Middle frontal gyrus (tissue), 1 donor: Measurements from ENCODE around the gene SCUBE3.

ENCODE experiments used
- DNase-seq: peaks from one replicate; pipeline ENCODE4 v3.0.0-alpha.2; 2015; ENCODE audit warnings: low spot score; ENCODE audit errors: extremely low spot score

SCUBE3 gene

GRCh38 chr6:35181308-35181932 is 32.3 kb upstream of the SCUBE3 start:
- DNase-seq = no peak

DNA sequence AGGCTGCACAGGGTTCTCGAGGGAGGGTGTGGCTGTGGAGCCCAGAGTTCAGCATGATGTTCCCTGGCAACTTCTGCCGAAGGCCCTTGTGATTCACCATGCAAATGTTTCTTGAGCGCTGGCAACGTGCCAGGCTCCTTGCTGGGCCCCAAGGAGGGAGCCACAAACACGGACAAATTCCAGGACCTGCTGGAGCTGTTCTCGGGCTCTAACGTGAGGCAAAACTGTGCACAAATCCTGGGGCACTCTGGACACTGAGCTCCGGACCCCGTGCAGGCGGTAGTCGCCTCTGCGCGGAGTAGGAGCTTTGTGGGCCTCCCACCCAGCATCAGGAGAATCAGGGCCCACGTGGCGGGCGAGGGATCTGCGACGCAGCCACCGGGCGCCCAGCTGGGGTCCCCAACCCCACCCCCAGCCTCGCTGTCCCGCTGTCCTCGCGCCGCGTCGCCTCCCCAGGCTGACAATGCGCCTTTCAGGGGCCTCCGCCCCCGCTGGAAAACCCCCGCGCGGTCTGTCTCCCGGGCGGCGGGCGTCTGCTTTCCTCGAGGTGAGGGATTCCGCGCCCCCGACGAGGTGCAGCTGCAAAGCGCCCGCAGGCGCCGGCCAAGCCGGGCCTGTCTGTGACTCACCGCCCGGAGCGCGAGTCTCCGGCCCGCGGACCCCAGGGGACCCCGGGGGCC is 31.7 kb upstream of the SCUBE3 start:
- no peak for DNase-seq

DNA sequence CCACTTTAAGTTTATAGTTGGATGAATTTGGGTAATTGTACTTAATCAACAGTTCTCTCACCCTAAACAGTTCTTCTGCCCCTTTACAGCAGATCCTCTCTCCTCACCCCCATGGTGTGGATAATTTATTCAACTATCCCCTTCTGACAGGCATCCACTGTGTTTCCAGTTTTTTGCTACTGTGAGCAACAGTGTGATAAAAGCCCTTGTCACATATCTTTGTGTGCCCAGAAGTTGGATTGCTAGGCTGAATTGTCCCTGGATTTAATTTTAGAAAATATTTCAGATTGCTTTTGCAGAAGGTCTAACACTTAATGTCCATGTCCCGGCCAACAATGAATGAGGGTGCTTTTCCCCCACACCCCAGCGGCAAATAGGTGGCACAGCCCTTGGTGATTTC is 30.5 kb upstream of the SCUBE3 start:
- DNase-seq = no peak

DNA sequence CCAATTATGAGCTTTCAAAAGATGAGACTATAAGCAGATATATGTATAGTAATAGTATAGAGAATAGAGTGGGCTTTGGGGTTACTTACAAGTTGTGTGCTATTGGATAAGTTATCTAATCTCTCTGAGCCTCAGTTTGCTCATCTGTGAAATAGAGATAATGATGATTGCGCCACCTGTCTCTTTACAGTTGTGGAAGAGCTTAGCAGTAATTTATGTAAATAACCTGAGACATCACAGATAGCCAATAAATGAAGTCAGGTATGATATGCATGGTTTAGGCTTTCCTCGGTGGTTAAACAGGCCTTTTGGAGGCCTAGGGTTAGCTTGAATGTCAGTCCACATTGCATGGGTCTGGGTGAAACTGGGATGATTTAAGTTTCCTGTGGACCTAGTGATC is 29.8 kb upstream of the SCUBE3 start:
- DNase-seq = no peak

GRCh38 chr6:35184580-35185301 is 29.0 kb upstream of the SCUBE3 start:
- no peak for DNase-seq

DNA sequence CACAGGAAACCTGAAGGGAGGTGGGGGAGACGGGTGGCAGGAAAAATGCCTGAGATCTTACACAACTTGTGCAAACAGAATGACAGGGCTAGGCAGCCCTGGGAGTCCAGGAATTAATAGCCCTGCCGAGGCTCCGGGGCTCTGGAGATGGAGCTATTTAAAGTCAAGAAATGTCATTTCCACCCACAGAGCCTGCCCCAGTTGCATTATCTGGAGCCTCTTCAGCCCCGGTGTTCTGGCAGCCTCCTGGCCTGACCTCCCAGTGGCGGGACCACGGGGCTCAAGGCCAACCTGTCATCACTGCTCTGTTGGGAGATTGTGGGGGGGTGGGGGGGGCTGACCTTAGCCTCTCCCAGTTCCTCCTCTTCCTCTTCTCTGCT is 28.5 kb upstream of the SCUBE3 start:
- DNase-seq = no peak

DNA sequence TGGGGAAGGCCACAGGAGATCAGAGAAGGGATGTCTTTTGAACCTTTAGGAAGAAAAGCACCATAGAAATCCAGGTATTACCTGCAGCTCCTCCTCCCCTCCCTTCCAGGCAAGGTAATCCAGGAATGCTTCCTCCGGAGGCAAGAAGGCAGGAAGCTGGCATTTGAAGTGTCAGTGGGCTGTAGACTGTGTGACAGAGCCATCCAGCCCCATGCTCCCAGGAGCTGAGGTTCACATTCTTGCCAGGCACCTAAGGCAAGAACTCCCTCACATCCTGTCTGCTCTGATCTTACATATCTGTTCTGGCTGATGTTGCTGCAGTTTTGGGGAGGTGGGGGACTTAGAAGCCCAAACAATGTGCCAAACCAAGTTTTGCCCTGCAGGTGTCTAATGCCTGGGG is 27.8 kb upstream of the SCUBE3 start:
- no peak for DNase-seq

DNA sequence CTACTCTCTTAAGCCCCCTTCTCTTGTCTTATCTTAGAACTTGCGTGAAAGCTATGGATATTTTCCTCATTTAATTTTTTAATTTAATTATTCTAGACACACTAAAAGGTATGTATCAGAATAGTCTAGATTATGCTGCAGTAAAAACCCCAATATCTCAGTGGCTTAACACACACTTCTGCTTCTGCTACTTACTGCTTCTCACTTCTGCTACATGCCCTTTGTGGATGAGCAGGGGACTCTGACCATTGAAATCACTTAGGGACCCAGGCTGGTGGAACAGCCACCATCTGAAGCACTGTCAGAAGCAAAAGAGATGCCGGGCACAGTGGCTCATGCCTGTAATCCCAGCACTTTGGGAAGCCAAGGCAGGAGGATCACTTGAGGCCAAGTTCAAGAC is 27.2 kb upstream of the SCUBE3 start:
- DNase-seq = no peak

DNA sequence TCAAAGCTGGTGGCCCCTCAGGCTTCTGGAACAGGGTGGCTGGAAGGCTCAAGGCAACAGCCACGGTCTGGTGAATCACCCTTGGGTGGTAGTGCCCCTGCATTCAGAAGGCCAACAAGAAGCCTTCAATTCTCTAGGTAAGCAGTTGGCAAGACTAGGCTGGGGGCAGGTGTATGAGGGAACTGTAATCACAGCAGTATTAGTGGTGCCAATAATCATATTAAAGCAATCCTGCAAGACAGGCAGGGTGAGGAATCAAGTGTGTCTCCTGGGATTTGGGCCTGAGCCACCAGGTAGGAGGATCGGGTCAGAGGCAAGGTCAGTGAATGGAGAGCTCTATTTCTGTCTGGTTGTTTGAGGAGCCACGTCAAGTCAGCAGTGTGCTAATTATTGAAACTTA is 24.9 kb upstream of the SCUBE3 start:
- no peak for DNase-seq

GRCh38 chr6:35190306-35190705 is 23.4 kb upstream of the SCUBE3 start:
- DNase-seq = no peak

- no peak for DNase-seq
Observed at GRCh38 chr6:35191889-35192288, 21.9 kb upstream of the SCUBE3 start.

DNA sequence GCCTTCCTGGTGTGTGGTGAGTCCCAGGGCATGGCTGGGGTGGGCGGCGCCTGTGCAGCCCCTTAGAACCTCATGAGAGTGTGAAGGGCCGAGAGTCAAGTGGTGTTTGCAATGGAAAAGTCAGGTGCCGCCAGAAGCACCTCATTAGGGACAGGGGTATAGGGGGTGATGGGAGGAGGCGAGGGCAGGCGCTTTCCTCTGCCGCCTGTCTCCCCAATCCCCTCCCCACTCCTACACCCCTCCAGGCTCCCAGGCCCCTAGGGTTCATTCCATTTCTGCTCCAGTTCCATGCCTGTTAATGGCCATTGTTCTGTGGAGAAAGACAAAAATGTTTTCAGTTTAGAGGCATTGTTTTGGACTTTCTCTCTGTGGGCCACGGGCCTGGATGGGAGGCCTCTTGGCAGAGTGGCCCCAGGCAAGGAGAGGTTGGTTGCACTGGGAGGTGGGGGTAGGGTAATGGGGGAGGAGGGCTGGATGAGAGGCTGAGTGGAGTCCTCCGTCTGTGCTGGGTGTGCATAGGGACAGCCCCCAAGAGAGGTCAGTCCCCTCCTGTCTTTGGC is 21.4 kb upstream of the SCUBE3 start:
- no peak for DNase-seq

DNA sequence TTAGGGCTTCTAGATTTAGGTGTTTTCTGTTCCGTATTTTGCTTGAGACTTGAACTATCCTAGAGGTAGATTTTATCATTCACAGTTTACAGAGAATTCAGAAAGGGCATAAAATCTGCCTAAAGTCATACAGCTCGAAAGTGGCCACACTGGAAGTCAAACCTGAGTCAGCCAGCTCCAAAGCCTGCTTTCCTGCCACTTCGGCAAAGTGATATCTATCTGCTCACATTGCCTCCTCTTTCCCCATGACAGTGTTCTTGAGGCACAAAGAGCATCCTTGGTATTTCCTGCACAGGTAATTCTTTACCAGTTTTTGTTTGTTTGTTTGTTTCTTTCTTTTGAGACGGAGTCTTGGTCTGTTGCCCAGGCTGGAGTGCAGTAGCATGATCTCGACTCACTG is 19.4 kb upstream of the SCUBE3 start:
- DNase-seq = no peak

GRCh38 chr6:35195120-35195780 is 18.5 kb upstream of the SCUBE3 start:
- DNase-seq = no peak

DNA sequence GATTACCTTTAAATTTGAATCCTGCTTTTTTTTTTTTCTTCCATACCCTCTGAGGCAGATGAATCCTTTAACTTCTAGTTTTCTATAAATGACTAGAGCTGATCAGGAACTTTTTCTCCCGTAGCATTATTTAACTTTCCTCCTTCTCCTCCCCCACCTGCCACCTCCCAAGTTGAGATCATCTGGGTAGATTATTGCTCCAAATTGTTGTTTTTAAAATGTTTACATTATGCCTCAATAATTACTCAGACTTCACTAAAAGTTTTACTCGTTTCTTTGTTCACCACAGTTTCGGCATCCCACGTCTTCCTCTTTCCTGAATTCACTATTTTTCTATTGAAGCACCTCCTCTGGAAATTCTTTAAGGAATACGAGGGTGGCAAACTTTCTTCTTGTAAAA is 16.6 kb upstream of the SCUBE3 start:
- DNase-seq = no peak

- DNase-seq = no peak
Observed at GRCh38 chr6:35199866-35200265, 13.9 kb upstream of the SCUBE3 start.

DNA sequence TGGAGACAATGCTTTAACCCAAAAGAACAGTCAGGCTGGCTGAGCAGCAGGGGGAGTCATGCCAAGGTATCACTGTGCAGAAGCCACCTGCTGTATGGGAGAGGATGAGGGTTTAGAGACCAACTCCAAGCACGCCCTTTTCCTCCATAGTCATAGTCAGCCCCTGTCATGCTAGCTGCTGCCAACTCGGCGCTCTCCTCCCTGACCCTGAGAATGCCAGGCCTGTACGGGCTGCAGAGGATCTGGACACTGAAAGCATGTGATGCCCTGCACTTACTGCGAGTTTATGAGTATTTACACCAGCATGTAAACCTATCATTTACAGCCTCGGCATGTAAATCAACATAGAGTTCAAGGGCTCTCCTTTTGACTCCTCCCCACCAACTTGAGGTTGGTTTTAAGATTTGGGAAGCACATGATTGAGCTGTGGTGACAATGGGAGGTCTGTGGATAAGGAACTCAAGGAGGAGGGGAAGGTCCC is 11.7 kb upstream of the SCUBE3 start:
- no peak for DNase-seq

- DNase-seq = no peak
Observed at GRCh38 chr6:35203152-35203670, 10.5 kb upstream of the SCUBE3 start.

- no peak for DNase-seq
Observed at GRCh38 chr6:35203680-35204079, 10.1 kb upstream of the SCUBE3 start.

- DNase-seq = no peak
Observed at GRCh38 chr6:35206346-35206745, 7.4 kb upstream of the SCUBE3 start.

DNA sequence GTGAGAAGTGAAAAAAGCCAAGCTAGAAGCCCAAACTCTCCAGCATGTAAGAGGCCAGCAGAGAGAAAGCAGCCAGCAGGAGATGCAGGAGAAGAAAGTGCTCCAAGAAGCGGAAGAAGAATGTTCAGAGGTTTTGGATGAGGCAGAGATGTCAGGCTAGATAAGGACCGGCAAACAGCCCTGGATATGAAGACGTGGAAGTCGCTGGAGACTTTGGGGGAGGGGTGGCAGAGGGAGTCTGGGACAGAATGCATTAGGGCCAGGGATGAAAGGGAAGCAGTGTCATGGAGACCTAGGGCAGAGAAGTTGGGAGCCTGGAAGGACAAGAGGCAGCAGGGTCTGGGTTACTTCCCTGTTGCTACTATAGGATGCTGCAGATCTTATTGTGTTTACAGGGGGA is 5.3 kb upstream of the SCUBE3 start:
- no peak for DNase-seq

- no peak for DNase-seq
Observed at GRCh38 chr6:35209081-35209480, 4.7 kb upstream of the SCUBE3 start.
